ENCODE results near the gene FRMD4A. TPM values are rescaled to one million over a fixed set of nuclear protein-coding genes. Genes with fewer than 3 reads are reported as not detected.

Gene FRMD4A
- total RNA-seq, 2 donors from 2014 or later: 0.35 to 0.50 TPM

DNA sequence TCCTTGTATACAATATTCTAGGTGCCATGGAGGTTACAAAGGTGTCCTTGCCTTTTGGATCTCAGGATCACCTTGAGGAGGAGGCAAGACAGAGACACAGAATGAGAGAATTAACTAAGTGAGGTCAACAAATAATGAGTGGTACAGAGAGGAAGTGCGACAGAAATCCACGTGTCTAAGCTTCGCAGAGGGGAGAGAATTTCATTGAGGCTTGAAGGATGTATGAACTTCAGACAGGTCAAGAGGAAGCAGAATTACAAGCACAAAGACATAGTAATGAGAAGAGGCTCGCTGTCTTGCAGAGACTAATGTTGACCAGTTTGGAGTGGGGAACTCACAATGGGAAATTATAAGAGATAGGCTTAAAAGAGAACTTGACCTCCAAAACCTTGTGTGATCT, 308.7 kb downstream of the FRMD4A start:
- ATAC-seq (replicated peaks in 1 of 2): no peak
- no peak overlapping the region for H3K4me3 Mint-ChIP-seq
- H3K36me3 Mint-ChIP-seq (ENCODE audit: insufficient read depth in 2 of 2): peaks cover 6 to 13% of the 10 kb centered on the region in 2 donors

DNA sequence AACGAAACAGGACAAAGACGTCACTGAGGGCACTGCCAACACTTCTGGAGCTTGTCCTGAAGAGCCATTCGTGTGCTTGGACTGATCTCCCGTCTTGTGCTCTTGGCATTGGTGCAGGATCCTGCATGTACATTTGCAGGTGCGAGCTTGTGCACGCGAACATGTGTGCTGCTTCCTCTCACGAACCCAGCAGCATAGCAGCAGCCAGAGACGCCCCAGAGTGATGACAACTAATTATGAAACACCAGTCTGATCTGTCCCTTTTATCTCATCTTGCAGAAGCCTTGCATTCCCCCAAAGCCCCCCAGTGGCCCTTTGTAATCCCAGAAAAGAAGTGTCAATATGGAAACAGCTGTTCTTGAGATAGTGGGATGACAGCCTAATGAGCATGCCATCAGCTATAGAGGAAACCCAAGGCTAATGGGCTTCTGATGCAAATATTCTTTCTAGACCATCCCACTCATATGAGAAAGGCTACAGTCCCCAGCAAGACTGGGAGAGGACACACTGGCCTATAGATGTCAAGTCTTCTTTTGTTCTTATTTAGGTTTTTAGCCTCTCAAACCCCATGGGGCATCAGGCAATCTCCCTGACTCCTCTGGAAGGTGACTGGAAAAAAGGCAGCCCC, 310.6 kb downstream of the FRMD4A start:
- no peak for ATAC-seq (replicated peaks in 1 of 2)
- H3K4me1 Mint-ChIP-seq (ENCODE audit: low read depth): peaks cover 41% of the 10 kb centered on the region
- peaks cover 6 to 13% of the 10 kb centered on the region in 2 donors for H3K36me3 Mint-ChIP-seq (ENCODE audit: insufficient read depth in 2 of 2)
- H3K27me3 Mint-ChIP-seq (ENCODE audit: low read depth): peaks cover 21% of the 10 kb centered on the region
- H3K4me3 Mint-ChIP-seq: no peak overlapping the region
- DNase-seq: no peak
- H3K9me3 Mint-ChIP-seq: peaks cover 4 to 6% of the 10 kb centered on the region in 2 donors
- H3K27ac Mint-ChIP-seq: no peak overlapping the region

More for the DNA sequence above, 308.7 kb downstream of the FRMD4A start:
- H3K4me1 Mint-ChIP-seq (ENCODE audit: low read depth): peaks cover 26% of the 10 kb centered on the region
- peaks cover 4 to 6% of the 10 kb centered on the region in 2 donors for H3K9me3 Mint-ChIP-seq
- no peak for DNase-seq
- no peak overlapping the region for H3K27ac Mint-ChIP-seq
- H3K27me3 Mint-ChIP-seq (ENCODE audit: low read depth): peaks cover 21% of the 10 kb centered on the region

DNA sequence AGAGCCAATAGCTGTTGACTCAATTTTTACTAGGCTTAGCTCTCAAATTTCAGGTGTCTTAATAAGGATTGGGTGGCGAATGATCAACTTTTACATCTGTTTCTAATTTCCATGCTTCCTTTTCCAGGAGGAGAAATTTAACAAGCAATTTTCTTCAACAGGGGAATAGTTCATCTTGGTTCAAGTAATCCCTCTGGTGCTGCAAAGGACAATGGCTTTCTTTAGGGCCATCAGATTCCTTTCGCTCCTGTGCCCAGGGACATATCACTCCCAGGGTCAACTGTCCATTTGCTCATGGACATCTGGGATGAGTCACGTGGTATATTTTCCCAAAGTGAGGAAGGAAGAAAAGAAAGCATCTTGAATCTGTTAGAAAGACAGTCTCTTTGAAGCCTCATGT, 313.3 kb downstream of the FRMD4A start:
- H3K4me1 Mint-ChIP-seq (ENCODE audit: low read depth): peaks cover 23% of the 10 kb centered on the region
- no peak overlapping the region for H3K4me3 Mint-ChIP-seq
- no peak overlapping the region for H3K27ac Mint-ChIP-seq
- peaks cover 8% of the 10 kb centered on the region for H3K27me3 Mint-ChIP-seq (ENCODE audit: low read depth)
- H3K9me3 Mint-ChIP-seq: peaks cover 4 to 6% of the 10 kb centered on the region in 2 donors
- DNase-seq (no peak), ATAC-seq (replicated peaks in 1 of 2) (no peak)
- peaks cover 6 to 13% of the 10 kb centered on the region in 2 donors for H3K36me3 Mint-ChIP-seq (ENCODE audit: insufficient read depth in 2 of 2)

- H3K36me3 Mint-ChIP-seq (ENCODE audit: insufficient read depth in 2 of 2): peaks cover 6 to 13% of the 10 kb centered on the region in 2 donors
- H3K27ac Mint-ChIP-seq: no peak overlapping the region
- H3K27me3 Mint-ChIP-seq (ENCODE audit: low read depth): peaks cover 4% of the 10 kb centered on the region
- DNase-seq (no peak), ATAC-seq (replicated peaks in 1 of 2) (no peak)
- H3K9me3 Mint-ChIP-seq: peaks cover 4 to 6% of the 10 kb centered on the region in 2 donors
- H3K4me3 Mint-ChIP-seq: no peak overlapping the region
- peaks cover 18% of the 10 kb centered on the region for H3K4me1 Mint-ChIP-seq (ENCODE audit: low read depth)
Measured at GRCh38 chr10:14016931-14017333, 313.8 kb downstream of the FRMD4A start.

DNA sequence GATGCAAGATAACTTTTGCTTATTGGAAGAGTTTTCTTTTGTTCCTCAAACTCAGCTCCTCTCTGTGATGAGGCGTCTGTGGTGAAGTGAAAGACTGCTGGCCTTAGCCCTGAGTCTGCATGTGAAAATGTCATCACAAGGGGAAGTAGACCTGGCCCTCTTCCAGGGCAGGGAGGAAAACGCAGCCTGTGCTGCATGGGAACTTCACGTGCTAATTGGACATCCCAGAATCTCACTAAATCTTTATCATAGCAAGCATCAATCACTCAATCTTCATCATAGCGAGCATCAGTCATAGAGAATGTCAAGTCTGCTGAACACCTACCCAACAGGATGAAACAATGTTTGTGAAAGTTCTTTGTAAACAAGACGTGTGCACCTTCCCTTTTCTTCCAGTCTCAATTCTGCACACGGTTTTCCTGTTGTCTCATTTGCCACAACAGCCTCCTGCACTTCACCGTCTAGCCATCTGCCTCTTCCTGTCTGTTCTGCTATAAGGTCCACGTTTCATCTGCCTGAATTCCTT, 314.6 kb downstream of the FRMD4A start:
- H3K9me3 Mint-ChIP-seq: peaks cover 4 to 6% of the 10 kb centered on the region in 2 donors
- no peak overlapping the region for H3K27ac Mint-ChIP-seq
- peaks cover 6 to 13% of the 10 kb centered on the region in 2 donors for H3K36me3 Mint-ChIP-seq (ENCODE audit: insufficient read depth in 2 of 2)
- peaks cover 10% of the 10 kb centered on the region for H3K27me3 Mint-ChIP-seq (ENCODE audit: low read depth)
- H3K4me1 Mint-ChIP-seq (ENCODE audit: low read depth): peaks cover 20% of the 10 kb centered on the region
- ATAC-seq (replicated peaks in 1 of 2) (no peak), DNase-seq (no peak)
- H3K4me3 Mint-ChIP-seq: no peak overlapping the region

DNA sequence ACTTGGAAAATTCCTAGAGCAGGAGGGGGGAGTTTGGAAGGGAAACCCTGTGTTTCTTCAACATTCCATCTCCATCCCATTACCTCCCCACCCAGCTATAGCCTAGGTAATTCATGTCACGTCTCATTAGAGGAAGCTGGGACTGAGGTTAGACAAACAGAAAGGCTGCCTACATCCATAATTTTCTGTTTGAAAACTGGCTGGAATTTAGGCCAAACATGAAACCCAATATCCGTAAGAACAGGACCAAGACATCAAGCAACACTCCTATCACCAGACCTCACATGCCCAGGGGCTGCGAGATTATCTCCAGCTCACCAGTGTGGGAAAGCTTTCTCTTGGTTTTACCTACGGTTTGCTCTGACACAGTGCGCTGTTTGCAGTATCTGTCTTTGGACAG, 316.3 kb downstream of the FRMD4A start:
- H3K36me3 Mint-ChIP-seq (ENCODE audit: insufficient read depth in 2 of 2): peaks cover 6 to 13% of the 10 kb centered on the region in 2 donors
- H3K27ac Mint-ChIP-seq: no peak overlapping the region
- ATAC-seq (replicated peaks in 1 of 2) (no peak), DNase-seq (no peak)
- H3K9me3 Mint-ChIP-seq: peaks cover 4 to 6% of the 10 kb centered on the region in 2 donors
- H3K4me1 Mint-ChIP-seq (ENCODE audit: low read depth): peaks cover 35% of the 10 kb centered on the region
- peaks cover 13% of the 10 kb centered on the region for H3K27me3 Mint-ChIP-seq (ENCODE audit: low read depth)
- H3K4me3 Mint-ChIP-seq: no peak overlapping the region

GRCh38 chr10:14010769-14011574, 319.8 kb downstream of the FRMD4A start:
- Mint-ChIP-seq H3K36me3 (ENCODE audit: insufficient read depth in 2 of 2) (no peaks in the 10 kb centered on the region), H3K27ac (no peak overlapping the region), H3K9me3 (no peaks in the 10 kb centered on the region), H3K27me3 (ENCODE audit: low read depth) (peaks cover 22% of the 10 kb centered on the region), H3K4me1 (ENCODE audit: low read depth) (peaks cover 50% of the 10 kb centered on the region), H3K4me3 (no peak overlapping the region)
- ATAC-seq (replicated peaks in 1 of 2) (no peak), DNase-seq (no peak)

DNA sequence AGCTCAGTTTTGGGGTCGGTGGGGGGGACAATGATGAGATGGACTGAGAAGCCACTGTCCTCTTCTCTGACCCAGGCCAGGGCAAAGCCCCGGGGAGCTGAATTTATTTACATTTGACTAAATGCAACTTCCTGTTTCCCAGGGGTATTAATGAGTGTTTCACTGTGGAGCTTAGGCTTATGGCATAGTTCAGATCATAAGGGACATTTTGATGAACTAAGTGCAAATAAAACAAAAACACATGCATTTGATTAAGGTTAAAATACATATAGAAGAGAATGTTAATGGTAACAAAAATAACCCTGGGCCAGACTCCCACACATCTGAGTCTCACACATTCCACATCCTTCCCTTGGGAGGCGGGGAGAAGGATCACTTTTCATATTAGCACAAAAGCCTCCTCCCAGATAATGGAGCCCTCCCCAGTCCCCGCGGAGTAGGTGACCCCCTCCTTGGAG, 320.6 kb downstream of the FRMD4A start:
- DNase-seq: no peak
- Mint-ChIP-seq H3K36me3 (ENCODE audit: insufficient read depth in 2 of 2) (no peaks in the 10 kb centered on the region), H3K9me3 (no peaks in the 10 kb centered on the region), H3K4me1 (ENCODE audit: low read depth) (peaks cover 42% of the 10 kb centered on the region), H3K27ac (peak overlapping the region; percentile 81), H3K27me3 (ENCODE audit: low read depth) (peaks cover 23% of the 10 kb centered on the region), H3K4me3 (peak overlapping the region; percentile 85 to 88)
- ATAC-seq (replicated peaks in 1 of 2): no peak

GRCh38 chr10:14009371-14010100, 321.2 kb downstream of the FRMD4A start:
- ATAC-seq (replicated peaks in 1 of 2) (peak; percentile 89 to 94), DNase-seq (peak; percentile 66 to 72)
- Mint-ChIP-seq H3K36me3 (ENCODE audit: insufficient read depth in 2 of 2) (no peaks in the 10 kb centered on the region), H3K4me1 (ENCODE audit: low read depth) (peaks cover 41% of the 10 kb centered on the region), H3K4me3 (peak overlapping the region; percentile 85 to 88), H3K27ac (peak overlapping the region; percentile 81), H3K27me3 (ENCODE audit: low read depth) (peaks cover 23% of the 10 kb centered on the region), H3K9me3 (no peaks in the 10 kb centered on the region)

GRCh38 chr10:14008740-14009080, 322.0 kb downstream of the FRMD4A start:
- ATAC-seq (replicated peaks in 1 of 2): peak; percentile 19 to 45
- no peak for DNase-seq
- H3K27me3 Mint-ChIP-seq (ENCODE audit: low read depth): peaks cover 23% of the 10 kb centered on the region
- peak overlapping the region; percentile 85 to 88 for H3K4me3 Mint-ChIP-seq
- H3K9me3 Mint-ChIP-seq: no peaks in the 10 kb centered on the region
- H3K4me1 Mint-ChIP-seq (ENCODE audit: low read depth): peaks cover 48% of the 10 kb centered on the region
- no peaks in the 10 kb centered on the region for H3K36me3 Mint-ChIP-seq (ENCODE audit: insufficient read depth in 2 of 2)
- H3K27ac Mint-ChIP-seq: no peak overlapping the region

DNA sequence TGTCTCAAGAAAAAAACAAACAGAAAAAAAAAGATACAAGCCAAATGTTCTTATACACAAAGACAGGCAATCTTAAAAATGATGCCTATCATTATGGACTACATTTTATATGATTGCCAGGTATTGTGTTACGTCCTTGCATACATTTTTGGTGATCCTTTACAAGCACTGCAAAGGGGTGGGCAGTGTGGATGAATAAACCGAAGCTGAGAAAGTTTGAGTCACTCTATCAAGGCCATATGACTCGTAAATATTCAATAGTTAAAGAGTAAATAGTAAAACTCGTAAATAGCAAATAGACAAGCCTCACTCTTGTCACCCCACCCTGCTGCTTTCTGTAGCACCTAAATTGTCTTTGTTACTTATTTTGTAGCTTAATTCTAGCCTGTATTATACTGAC, 326.2 kb downstream of the FRMD4A start:
- no peaks in the 10 kb centered on the region for H3K36me3 Mint-ChIP-seq (ENCODE audit: insufficient read depth in 2 of 2)
- DNase-seq (no peak), ATAC-seq (replicated peaks in 1 of 2) (no peak)
- H3K4me3 Mint-ChIP-seq: no peak overlapping the region
- no peak overlapping the region for H3K27ac Mint-ChIP-seq
- peaks cover 17% of the 10 kb centered on the region for H3K27me3 Mint-ChIP-seq (ENCODE audit: low read depth)
- no peaks in the 10 kb centered on the region for H3K9me3 Mint-ChIP-seq
- H3K4me1 Mint-ChIP-seq (ENCODE audit: low read depth): peaks cover 44% of the 10 kb centered on the region

DNA sequence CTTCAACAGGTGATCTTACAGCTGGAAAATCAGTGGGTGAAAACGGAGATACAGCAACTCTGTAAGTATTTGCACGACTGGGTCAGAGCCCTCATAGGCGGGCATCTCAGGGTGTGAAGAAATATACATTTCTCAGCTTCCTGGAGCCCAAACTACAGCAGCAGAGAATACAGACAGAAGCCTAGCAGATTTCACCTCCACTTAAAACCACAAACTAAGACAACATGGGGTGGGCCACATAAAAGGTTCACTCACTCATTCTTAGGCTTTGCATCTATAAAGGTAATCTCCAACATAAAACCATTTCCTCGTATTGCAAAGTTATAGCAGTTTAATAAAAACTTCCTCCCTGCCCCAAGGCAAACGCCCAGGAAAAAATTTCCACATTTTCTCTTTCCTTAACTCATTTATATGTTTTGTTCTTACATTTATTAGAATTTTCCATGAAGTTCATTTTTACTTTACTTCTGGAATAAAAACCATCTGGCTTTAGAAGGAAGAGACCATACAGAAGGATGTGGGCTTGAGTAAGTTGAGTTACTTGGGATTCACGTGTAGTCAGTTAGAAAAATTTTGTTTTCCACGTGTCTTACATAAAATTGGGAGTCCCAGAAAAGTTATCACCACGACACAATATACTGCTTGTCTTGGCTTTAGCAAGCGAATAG, 327.1 kb downstream of the FRMD4A start:
- Mint-ChIP-seq H3K36me3 (ENCODE audit: insufficient read depth in 2 of 2) (no peaks in the 10 kb centered on the region), H3K27me3 (ENCODE audit: low read depth) (peaks cover 17% of the 10 kb centered on the region), H3K27ac (no peak overlapping the region), H3K9me3 (peaks cover 1 to 2% of the 10 kb centered on the region in 2 donors), H3K4me1 (ENCODE audit: low read depth) (peaks cover 35% of the 10 kb centered on the region), H3K4me3 (no peak overlapping the region)
- ATAC-seq (replicated peaks in 1 of 2): no peak
- DNase-seq: no peak
